Measurements from ENCODE around the gene CPNE9. TPM values are rescaled to one million over a fixed set of nuclear protein-coding genes. Genes with fewer than 3 reads are reported as not detected.

CPNE9 gene
- total RNA-seq, 1 donor from 2014 or later = not detected

DNA sequence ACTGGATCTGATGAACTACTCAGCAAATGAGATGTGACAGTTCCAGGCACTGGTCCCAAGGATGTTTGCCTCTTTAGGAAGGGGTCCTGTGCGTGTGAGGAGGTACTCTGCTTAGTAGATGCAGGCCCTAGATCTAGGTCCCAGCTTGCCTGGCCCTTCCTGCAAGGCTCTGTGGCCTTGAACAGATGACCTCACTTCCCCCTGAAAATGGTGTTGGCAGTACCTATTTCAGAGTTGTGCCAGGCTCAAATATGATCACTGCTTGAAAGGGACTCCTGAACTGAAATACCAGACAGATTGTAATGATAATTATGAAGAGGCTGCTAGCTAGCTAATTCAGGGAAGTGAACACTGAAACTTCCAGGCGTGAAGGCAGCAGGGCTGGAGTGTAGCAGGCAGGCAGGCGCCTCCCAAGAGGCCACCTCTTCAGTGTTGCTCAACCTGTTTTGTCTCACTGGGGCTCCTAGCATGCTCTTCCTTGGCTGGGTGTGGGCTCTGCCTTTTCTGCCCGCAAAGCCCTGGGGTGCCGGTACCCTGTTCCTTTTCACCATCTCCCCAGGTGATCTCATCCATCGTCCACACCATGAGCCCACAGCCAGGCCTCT, 24.1 kb upstream of the CPNE9 start:
- Histone ChIP-seq H2AFZ (replicated peaks) (no peak overlapping the region), H3K9me3 (ENCODE audit: low read depth) (no peaks in the 10 kb centered on the region), H4K20me1 (ENCODE audit: low read depth) (no peaks in the 10 kb centered on the region), H3K79me2 (ENCODE audit: low read depth) (no peaks in the 10 kb centered on the region), H3K9ac (no peak overlapping the region), H3K27me3 (no peaks in the 10 kb centered on the region), H3K4me2 (no peak overlapping the region), H3K36me3 (no peaks in the 10 kb centered on the region), H3K4me1 (no peaks in the 10 kb centered on the region), H3K27ac (no peak overlapping the region), H3F3A (ENCODE audit: low read depth) (no peaks in the 10 kb centered on the region), H3K4me3 (no peak overlapping the region)
- no peak overlapping the region for H3K27ac Mint-ChIP-seq
- no peaks in the 10 kb centered on the region for H3K9me3 Mint-ChIP-seq
- peaks cover 18% of the 10 kb centered on the region for H3K36me3 Mint-ChIP-seq
- TF ChIP-seq CTCF (IDR thresholded peaks at IDR 0.05) = no peak
- TF ChIP-seq EZH2phosphoT487 (IDR thresholded peaks at IDR 0.05) = no peak
- TF ChIP-seq EZH2 (IDR thresholded peaks at IDR 0.05) = no peak
- no peak for DNase-seq (ENCODE audit: low spot score)
- peaks cover 2% of the 10 kb centered on the region for H3K27me3 Mint-ChIP-seq (ENCODE audit: insufficient read depth, low read depth)
- no peaks in the 10 kb centered on the region for H3K4me1 Mint-ChIP-seq
- H3K4me3 Mint-ChIP-seq = no peak overlapping the region

DNA sequence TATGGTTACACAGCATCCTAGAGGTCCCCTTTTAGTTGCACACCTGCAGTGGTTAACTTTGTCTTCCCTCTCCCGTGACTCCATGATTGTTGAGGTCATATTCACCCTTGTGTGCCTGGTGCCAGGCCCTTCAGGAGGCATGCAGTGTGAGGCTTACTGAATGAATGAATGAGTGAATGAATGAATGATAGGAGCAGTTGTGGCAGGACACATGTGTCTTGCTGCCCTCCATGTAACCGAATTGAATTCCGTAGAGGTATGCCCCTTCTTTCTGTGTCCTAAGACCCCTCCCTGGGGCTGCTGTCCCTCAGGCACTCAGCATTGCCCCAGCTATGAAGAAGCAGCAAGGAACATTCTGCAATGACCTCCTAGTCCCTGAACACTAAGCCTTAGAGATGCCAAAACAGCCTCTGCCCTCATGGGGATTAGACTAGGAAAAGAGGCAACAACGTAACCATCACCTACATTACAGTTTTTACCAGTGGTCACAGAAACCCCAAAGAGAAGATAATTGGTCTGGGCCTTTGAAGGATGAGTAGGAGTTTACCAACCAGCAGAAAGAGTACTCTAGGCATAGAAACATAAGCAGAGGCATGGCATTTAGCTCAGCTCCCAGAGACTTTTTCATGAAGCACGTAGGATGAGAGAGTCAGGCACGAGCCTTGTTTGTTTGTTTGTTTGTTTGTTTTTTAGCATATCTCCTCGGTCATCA, 22.5 kb upstream of the CPNE9 start:
- no peaks in the 10 kb centered on the region for H3K9me3 Mint-ChIP-seq
- no peak overlapping the region for H3K4me3 Mint-ChIP-seq
- DNase-seq (ENCODE audit: low spot score) = no peak
- no peaks in the 10 kb centered on the region for H3K27me3 ChIP-seq
- H3K36me3 Mint-ChIP-seq = peaks cover 20% of the 10 kb centered on the region
- no peaks in the 10 kb centered on the region for H3K9me3 ChIP-seq (ENCODE audit: low read depth)
- no peaks in the 10 kb centered on the region for H3K4me1 Mint-ChIP-seq
- H3K9ac ChIP-seq = no peak overlapping the region
- no peak overlapping the region for H3K27ac ChIP-seq
- no peaks in the 10 kb centered on the region for H3F3A ChIP-seq (ENCODE audit: low read depth)
- H3K4me3 ChIP-seq = no peak overlapping the region
- no peak overlapping the region for H2AFZ ChIP-seq (replicated peaks)
- no peaks in the 10 kb centered on the region for H3K36me3 ChIP-seq
- no peak for TF ChIP-seq EZH2 (IDR thresholded peaks at IDR 0.05)
- TF ChIP-seq CTCF (IDR thresholded peaks at IDR 0.05) = no peak
- TF ChIP-seq EZH2phosphoT487 (IDR thresholded peaks at IDR 0.05) = no peak
- no peaks in the 10 kb centered on the region for H4K20me1 ChIP-seq (ENCODE audit: low read depth)
- H3K4me1 ChIP-seq = no peaks in the 10 kb centered on the region
- H3K4me2 ChIP-seq = no peak overlapping the region
- no peaks in the 10 kb centered on the region for H3K79me2 ChIP-seq (ENCODE audit: low read depth)
- no peaks in the 10 kb centered on the region for H3K27me3 Mint-ChIP-seq (ENCODE audit: insufficient read depth, low read depth)
- no peak overlapping the region for H3K27ac Mint-ChIP-seq

DNA sequence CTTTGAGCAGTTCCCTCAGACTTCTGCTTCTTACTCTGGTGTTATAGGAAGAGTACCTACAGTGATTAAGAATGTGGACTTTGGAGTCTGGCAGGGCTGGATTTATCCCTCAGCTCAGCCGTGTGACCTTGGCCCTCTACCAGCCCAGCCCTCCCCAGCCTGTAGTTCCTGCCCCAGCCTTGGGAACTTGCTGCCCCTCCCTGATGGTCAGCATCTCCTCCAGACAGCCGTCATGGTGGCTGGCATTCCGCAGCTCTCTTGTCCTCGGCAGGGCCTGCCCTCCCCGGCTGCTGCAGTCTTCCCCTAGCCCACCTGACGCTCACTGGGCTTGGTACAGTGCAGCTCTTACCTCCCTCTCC, 21.9 kb upstream of the CPNE9 start:
- Histone ChIP-seq H3K9ac (no peak overlapping the region), H4K20me1 (ENCODE audit: low read depth) (no peaks in the 10 kb centered on the region), H3K36me3 (no peaks in the 10 kb centered on the region), H3K27ac (no peak overlapping the region), H3K27me3 (no peaks in the 10 kb centered on the region), H3F3A (ENCODE audit: low read depth) (no peaks in the 10 kb centered on the region), H3K4me1 (no peaks in the 10 kb centered on the region), H2AFZ (replicated peaks) (no peak overlapping the region), H3K9me3 (ENCODE audit: low read depth) (no peaks in the 10 kb centered on the region), H3K79me2 (ENCODE audit: low read depth) (no peaks in the 10 kb centered on the region), H3K4me2 (no peak overlapping the region), H3K4me3 (no peak overlapping the region)
- Mint-ChIP-seq H3K9me3 (no peaks in the 10 kb centered on the region), H3K4me1 (no peaks in the 10 kb centered on the region), H3K4me3 (no peak overlapping the region), H3K36me3 (peaks cover 21% of the 10 kb centered on the region), H3K27me3 (ENCODE audit: insufficient read depth, low read depth) (peaks cover 2% of the 10 kb centered on the region), H3K27ac (no peak overlapping the region)
- TF ChIP-seq CTCF (IDR thresholded peaks at IDR 0.05) (no peak), EZH2 (IDR thresholded peaks at IDR 0.05) (no peak), EZH2phosphoT487 (IDR thresholded peaks at IDR 0.05) (no peak)
- DNase-seq (ENCODE audit: low spot score) = no peak

Data from neural progenitor cell (in vitro differentiated cells).